ENCODE data around the gene NRXN3. TPM values are rescaled to one million over a fixed set of nuclear protein-coding genes. Genes with fewer than 3 reads are reported as not detected.

Gene NRXN3
- total RNA-seq, 1 experiment from 2014 or later = not detected

DNA sequence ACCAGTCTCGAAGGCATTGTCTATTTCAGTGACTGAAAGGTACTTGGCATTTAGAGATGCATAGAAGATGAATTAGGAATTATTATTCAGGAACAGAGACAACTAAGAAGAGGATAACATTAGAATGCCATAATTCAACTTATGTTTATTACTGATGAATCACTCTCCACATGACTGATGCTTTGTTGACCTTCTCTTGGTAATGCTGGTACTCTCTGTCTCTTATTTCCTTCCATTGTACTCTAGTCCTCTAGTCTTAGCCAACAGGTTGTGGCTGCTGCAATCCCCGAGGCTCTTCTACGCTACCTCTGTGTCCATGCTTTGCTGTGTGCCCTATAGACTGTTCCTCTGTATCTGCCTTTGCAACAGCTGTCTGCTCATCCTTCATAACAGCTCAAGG, 652.9 kb downstream of the NRXN3 start:
- intact Hi-C loops (cut with micrococcal nuclease; ENCODE audit: unreplicated experiment) = no loop called here
- BruUV-seq (replicated peaks) = no TSS peak
- DNase-seq = no peak
- Mint-ChIP-seq H3K27ac (ENCODE audit: unreplicated experiment) (no peak overlapping the region), H3K27me3 (ENCODE audit: unreplicated experiment) (no peaks in the 10 kb centered on the region), H3K9me3 (ENCODE audit: low read depth, unreplicated experiment) (no peaks in the 10 kb centered on the region), H3K36me3 (ENCODE audit: insufficient read depth, unreplicated experiment) (no peaks in the 10 kb centered on the region), H3K4me3 (ENCODE audit: low read depth, unreplicated experiment) (no peak overlapping the region), H3K4me1 (ENCODE audit: low read depth, unreplicated experiment) (no peaks in the 10 kb centered on the region)
- CTCF ChIA-PET = no interaction called here
- TF ChIP-seq, protein P1, sequence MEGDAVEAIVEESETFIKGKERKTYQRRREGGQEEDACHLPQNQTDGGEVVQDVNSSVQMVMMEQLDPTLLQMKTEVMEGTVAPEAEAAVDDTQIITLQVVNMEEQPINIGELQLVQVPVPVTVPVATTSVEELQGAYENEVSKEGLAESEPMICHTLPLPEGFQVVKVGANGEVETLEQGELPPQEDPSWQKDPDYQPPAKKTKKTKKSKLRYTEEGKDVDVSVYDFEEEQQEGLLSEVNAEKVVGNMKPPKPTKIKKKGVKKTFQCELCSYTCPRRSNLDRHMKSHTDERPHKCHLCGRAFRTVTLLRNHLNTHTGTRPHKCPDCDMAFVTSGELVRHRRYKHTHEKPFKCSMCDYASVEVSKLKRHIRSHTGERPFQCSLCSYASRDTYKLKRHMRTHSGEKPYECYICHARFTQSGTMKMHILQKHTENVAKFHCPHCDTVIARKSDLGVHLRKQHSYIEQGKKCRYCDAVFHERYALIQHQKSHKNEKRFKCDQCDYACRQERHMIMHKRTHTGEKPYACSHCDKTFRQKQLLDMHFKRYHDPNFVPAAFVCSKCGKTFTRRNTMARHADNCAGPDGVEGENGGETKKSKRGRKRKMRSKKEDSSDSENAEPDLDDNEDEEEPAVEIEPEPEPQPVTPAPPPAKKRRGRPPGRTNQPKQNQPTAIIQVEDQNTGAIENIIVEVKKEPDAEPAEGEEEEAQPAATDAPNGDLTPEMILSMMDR (IDR thresholded peaks at IDR 0.05; ENCODE audit: unreplicated experiment) = no peak

DNA sequence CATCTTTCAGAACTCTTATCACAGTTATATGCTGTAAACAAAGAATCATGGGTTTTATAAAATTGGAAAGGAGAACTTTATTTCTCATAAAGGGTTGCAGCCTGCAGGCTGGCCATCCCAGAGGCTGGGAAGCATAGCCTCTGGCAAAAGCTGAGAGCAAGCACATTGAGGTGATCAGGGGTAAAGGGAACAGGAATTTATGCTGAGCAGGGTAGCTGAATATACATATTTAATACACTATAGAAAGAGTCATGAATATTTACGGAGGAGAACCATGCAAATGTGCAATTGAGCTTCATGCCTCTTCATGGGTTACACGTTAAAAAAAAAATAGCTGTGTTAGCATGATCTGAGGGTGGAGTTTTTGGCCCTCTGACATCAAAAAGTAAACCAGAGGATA, 653.3 kb downstream of the NRXN3 start:
- intact Hi-C loops (cut with micrococcal nuclease; ENCODE audit: unreplicated experiment) = no loop called here
- Mint-ChIP-seq H3K27ac (ENCODE audit: unreplicated experiment) (no peak overlapping the region), H3K36me3 (ENCODE audit: insufficient read depth, unreplicated experiment) (no peaks in the 10 kb centered on the region), H3K4me3 (ENCODE audit: low read depth, unreplicated experiment) (no peak overlapping the region), H3K9me3 (ENCODE audit: low read depth, unreplicated experiment) (no peaks in the 10 kb centered on the region), H3K27me3 (ENCODE audit: unreplicated experiment) (peaks cover 3% of the 10 kb centered on the region), H3K4me1 (ENCODE audit: low read depth, unreplicated experiment) (no peaks in the 10 kb centered on the region)
- no TSS peak for BruUV-seq (replicated peaks)
- TF ChIP-seq, protein P1 (IDR thresholded peaks at IDR 0.05; ENCODE audit: unreplicated experiment) = no peak
- CTCF ChIA-PET = no interaction called here
- no peak for DNase-seq

DNA sequence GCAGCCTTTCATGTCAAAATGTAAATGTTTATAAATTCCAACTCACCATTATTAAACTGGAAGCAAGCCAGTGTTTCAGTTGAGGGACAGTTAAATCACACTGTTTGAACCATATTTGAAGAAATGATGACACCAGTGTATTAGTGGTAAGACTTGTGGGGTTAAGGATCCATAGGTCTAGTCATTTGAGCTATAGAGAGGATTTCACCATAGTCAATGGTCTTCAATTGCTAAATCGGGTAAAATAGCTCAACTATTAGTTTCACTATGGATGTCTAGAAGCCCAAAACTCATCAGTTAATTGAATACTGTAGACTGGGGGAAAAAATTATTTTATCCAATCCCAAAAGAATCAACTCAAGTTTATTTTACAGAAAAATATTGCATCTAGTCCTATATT, 659.1 kb downstream of the NRXN3 start:
- TF ChIP-seq, protein P1 (IDR thresholded peaks at IDR 0.05; ENCODE audit: unreplicated experiment) = no peak
- BruUV-seq (replicated peaks) = no TSS peak
- Mint-ChIP-seq H3K4me3 (ENCODE audit: low read depth, unreplicated experiment) (no peak overlapping the region), H3K27ac (ENCODE audit: unreplicated experiment) (no peak overlapping the region), H3K27me3 (ENCODE audit: unreplicated experiment) (peaks cover 38% of the 10 kb centered on the region), H3K9me3 (ENCODE audit: low read depth, unreplicated experiment) (no peaks in the 10 kb centered on the region), H3K4me1 (ENCODE audit: low read depth, unreplicated experiment) (no peaks in the 10 kb centered on the region), H3K36me3 (ENCODE audit: insufficient read depth, unreplicated experiment) (no peaks in the 10 kb centered on the region)
- intact Hi-C loops (cut with micrococcal nuclease; ENCODE audit: unreplicated experiment) = no loop called here
- CTCF ChIA-PET = no interaction called here
- DNase-seq = no peak

DNA sequence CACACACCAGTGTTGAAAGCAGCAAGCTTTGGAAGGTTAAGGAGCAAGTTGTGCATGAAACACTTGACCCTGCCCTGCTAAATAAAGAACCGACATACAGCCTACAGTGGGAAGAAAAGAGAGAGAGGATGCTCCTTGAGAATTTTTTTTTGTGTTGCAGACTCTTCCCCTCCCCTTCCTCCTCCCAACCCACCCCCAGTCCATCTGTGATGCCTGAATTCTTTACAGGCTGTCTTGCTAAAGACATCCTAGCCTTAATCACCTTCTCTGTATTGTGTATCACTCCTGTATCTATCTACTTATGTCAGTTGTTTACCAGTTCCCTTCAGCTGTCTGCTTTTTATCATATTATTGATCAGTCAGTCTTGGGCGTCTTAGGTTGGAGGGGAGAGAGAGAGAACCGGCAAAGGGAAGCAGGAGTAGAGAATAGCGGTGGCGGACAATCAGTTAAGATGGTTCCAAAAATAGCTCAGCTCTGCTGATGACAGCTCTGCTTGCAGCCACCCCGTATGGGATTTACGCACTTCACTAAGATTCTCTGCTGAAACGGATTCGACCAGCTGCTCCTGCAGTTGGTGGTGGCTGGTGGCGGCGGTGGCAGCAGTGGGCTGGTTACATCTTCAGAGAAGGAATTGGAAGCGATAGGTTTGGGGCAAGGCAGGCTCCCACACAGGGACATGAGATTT, 664.7 kb downstream of the NRXN3 start:
- no TSS peak for BruUV-seq (replicated peaks)
- no peak overlapping the region for H3K27ac Mint-ChIP-seq (ENCODE audit: unreplicated experiment)

More for the DNA sequence above, 664.7 kb downstream of the NRXN3 start:
- Mint-ChIP-seq H3K4me1 (ENCODE audit: low read depth, unreplicated experiment) (no peaks in the 10 kb centered on the region), H3K36me3 (ENCODE audit: insufficient read depth, unreplicated experiment) (no peaks in the 10 kb centered on the region), H3K9me3 (ENCODE audit: low read depth, unreplicated experiment) (no peaks in the 10 kb centered on the region), H3K4me3 (ENCODE audit: low read depth, unreplicated experiment) (no peak overlapping the region), H3K27me3 (ENCODE audit: unreplicated experiment) (peaks cover 55% of the 10 kb centered on the region)
- TF ChIP-seq, protein P1 (IDR thresholded peaks at IDR 0.05; ENCODE audit: unreplicated experiment) = no peak
- DNase-seq = no peak
- intact Hi-C loops (cut with micrococcal nuclease; ENCODE audit: unreplicated experiment) = loop anchor here (5.0 kb wide), 1 partner anchor 663 kb away; the partner anchor contains the start of gene NRXN3
- CTCF ChIA-PET = no interaction called here
